ENCODE results near the gene HAPSTR1.

GRCh38 chr16:9134306-9134705 is 42.9 kb downstream of the HAPSTR1 start:
- TF ChIP-seq POLR2A (IDR thresholded peaks at IDR 0.05; ENCODE audit: low read depth, low read length) (no peak), POLR2AphosphoS5 (IDR thresholded peaks at IDR 0.05; ENCODE audit: low read depth, low read length) (no peak)

Measured in GM12892 (cell line).